HFFc6 (cell line): ENCODE measurements around the gene PMEPA1. TPM values are rescaled to one million over a fixed set of nuclear protein-coding genes. Genes with fewer than 3 reads are reported as not detected.
A peak's percentile ranks its signal among the peaks of the same experiment; 100 is the strongest.

Experiments used
- DNase-seq: peaks from one replicate; pipeline ENCODE4 v3.0.0-alpha.2; 2018
- H3K27ac Mint-ChIP-seq: 2 replicates; pipeline ENCODE4 v1.8.0; 2020; ENCODE audit warnings: mild to moderate bottlenecking, mixed read lengths
- H3K27me3 Mint-ChIP-seq: 2 replicates; pipeline ENCODE4 v1.8.0; 2021; ENCODE audit warnings: mild to moderate bottlenecking, moderate library complexity, mixed read lengths; ENCODE audit not compliant: insufficient read depth
- H3K36me3 Mint-ChIP-seq: 2 replicates; pipeline ENCODE4 v1.8.0; 2021; ENCODE audit warnings: low read depth, mixed read lengths
- H3K4me1 Mint-ChIP-seq: 2 replicates; pipeline ENCODE4 v1.8.0; 2020; ENCODE audit warnings: low read depth, mixed read lengths
- H3K4me3 Mint-ChIP-seq: 2 replicates; pipeline ENCODE4 v1.8.0; 2020; ENCODE audit warnings: mild to moderate bottlenecking, moderate library complexity, mixed read lengths
- H3K9me3 Mint-ChIP-seq: 2 replicates; pipeline ENCODE4 v1.8.0; 2020; ENCODE audit warnings: mild to moderate bottlenecking, mixed read lengths
- CTCF ChIP-seq: fragments of 200-600 bp; sonication (generic); IDR thresholded peaks from 2 replicates; pipeline ENCODE4 v1.5.0; 2021; ENCODE audit warnings: antibody characterized with exemption, mild to moderate bottlenecking
- total RNA-seq, 6 experiments: library from RNA; stranded (reverse); fragmentation: NEBNext Ultra II Directional; extraction: Animal tissue kit (Norgen Biotek cat#: 25700); gene quantifications; 2 replicates in 1 of 6; 3 replicates in 5 of 6; pipeline ENCODE4 v1.2.3, GENCODE V29; 2021

PMEPA1 gene
- total RNA-seq, 6 experiments from 2014 or later, result 4.7 to 8.0 (median 5.3) TPM

- H3K27ac Mint-ChIP-seq, result no peak overlapping the region
- DNase-seq, result no peak
- no peaks in the 10 kb centered on the region for H3K36me3 Mint-ChIP-seq
- H3K27me3 Mint-ChIP-seq, result peaks cover 9% of the 10 kb centered on the region
- no peaks in the 10 kb centered on the region for H3K9me3 Mint-ChIP-seq
- no peak for TF ChIP-seq CTCF
- no peak overlapping the region for H3K4me3 Mint-ChIP-seq
- no peaks in the 10 kb centered on the region for H3K4me1 Mint-ChIP-seq
Measured at GRCh38 chr20:57676589-57677583, 32.9 kb downstream of the PMEPA1 start.

- Mint-ChIP-seq H3K4me1 (no peaks in the 10 kb centered on the region), H3K9me3 (no peaks in the 10 kb centered on the region), H3K27ac (no peak overlapping the region), H3K27me3 (peaks cover 6% of the 10 kb centered on the region), H3K4me3 (no peak overlapping the region), H3K36me3 (no peaks in the 10 kb centered on the region)
- TF ChIP-seq CTCF, result no peak
- no peak for DNase-seq
Measured at GRCh38 chr20:57675773-57676172, 34.0 kb downstream of the PMEPA1 start.

GRCh38 chr20:57672953-57673575, 36.8 kb downstream of the PMEPA1 start:
- no peaks in the 10 kb centered on the region for H3K36me3 Mint-ChIP-seq

GRCh38 chr20:57672164-57672563, 37.7 kb downstream of the PMEPA1 start:
- TF ChIP-seq CTCF, result no peak
- Mint-ChIP-seq H3K27ac (no peak overlapping the region), H3K4me1 (no peaks in the 10 kb centered on the region), H3K36me3 (no peaks in the 10 kb centered on the region), H3K27me3 (peaks cover 3% of the 10 kb centered on the region), H3K4me3 (no peak overlapping the region), H3K9me3 (no peaks in the 10 kb centered on the region)
- no peak for DNase-seq

More at GRCh38 chr20:57672953-57673575, 36.8 kb downstream of the PMEPA1 start:
- H3K4me1 Mint-ChIP-seq, result no peaks in the 10 kb centered on the region
- no peak overlapping the region for H3K27ac Mint-ChIP-seq
- TF ChIP-seq CTCF, result no peak
- H3K9me3 Mint-ChIP-seq, result no peaks in the 10 kb centered on the region
- H3K4me3 Mint-ChIP-seq, result no peak overlapping the region
- peaks cover 6% of the 10 kb centered on the region for H3K27me3 Mint-ChIP-seq
- no peak for DNase-seq

- Mint-ChIP-seq H3K9me3 (no peaks in the 10 kb centered on the region), H3K36me3 (no peaks in the 10 kb centered on the region), H3K4me1 (no peaks in the 10 kb centered on the region), H3K27ac (no peak overlapping the region), H3K4me3 (no peak overlapping the region), H3K27me3 (no peaks in the 10 kb centered on the region; the same call in 1 of the 2 replicates)
- DNase-seq, result no peak
- TF ChIP-seq CTCF, result 0 out of 2 replicates have a peak, but pooled peaks have one; percentile 14
Measured at GRCh38 chr20:57671662-57672061, 38.2 kb downstream of the PMEPA1 start.
